ENCODE results near the gene VTI1A. TPM values are rescaled to one million over a fixed set of nuclear protein-coding genes. Genes with fewer than 3 reads are reported as not detected.

VTI1A gene
- total and polyA plus RNA-seq, 2 of the 8 experiments (the other 6 are each of a cell fraction or from before 2014, with no cell fraction given): 6.0 to 20.0 TPM

DNA sequence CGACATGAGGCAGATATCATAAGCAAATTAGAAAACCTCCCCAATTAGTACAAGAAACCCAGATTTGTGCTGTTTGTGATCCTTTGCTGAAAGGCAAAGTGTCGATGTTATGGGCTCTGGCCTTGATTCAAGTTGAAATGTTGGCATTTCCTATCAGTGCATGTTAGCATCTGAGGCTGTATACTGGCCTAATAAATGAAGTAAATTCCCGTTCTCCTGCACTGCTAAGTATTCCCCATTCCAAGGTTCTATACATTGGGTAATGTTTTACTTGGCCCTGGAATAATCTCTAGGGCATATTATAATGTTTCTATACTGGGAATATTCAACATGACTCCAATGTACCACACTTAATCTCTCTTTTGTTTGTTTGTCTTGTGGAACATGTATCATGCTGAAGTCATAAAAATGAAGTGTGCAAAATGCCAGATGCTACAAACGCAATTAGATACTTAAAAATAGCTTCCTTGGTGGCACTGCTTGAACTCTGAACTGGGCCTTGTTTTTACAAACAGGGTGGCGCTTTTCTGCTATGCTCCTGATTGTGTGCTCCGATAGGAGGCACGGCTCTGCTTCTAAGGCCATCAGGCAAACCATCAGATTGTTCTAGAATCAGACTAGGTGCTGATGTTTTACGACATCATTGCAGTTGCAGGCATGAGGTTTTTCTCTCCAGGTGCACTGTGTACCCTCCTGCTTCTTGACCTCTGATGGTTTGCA, 346.3 kb downstream of the VTI1A start (continued):
- TF ChIP-seq NANOG (IDR thresholded peaks at IDR 0.05; ENCODE audit: insufficient read depth, low read depth, low read length, poor library complexity, severe bottlenecking) (no peak), CTBP2 (IDR thresholded peaks at IDR 0.05; ENCODE audit: borderline replicate concordance, insufficient read depth, insufficient read length, low read length) (no peak), CREB1 (IDR thresholded peaks at IDR 0.05) (no peak), SP2 (IDR thresholded peaks at IDR 0.05; ENCODE audit: low read length) (no peak)
